Measurements from ENCODE around the gene OGFOD3. TPM values are rescaled to one million over a fixed set of nuclear protein-coding genes. Genes with fewer than 3 reads are reported as not detected.

The OGFOD3 gene
- total RNA-seq, 1 donor from 2014 or later, result 18.4 TPM

DNA sequence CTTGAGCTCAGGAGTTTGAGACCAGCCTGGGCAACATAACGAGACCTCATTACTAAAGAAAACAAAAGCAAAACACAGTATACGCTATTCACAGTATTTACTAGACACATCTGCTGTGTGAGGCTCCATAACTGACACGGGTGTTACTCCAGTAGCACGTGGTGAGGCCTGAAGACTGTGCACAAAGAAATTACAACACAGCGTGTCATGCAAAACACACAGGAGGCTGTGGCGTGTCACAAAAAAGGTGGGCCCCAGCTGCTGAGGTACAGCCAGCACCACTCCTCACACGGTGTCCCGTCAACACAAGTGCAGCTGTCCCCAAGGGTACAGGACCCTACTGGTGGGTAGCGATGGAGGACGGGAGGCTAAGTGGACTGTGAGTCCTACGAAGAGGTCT lies 29.5 kb upstream of the OGFOD3 start:
- ATAC-seq, result no peak
- DNase-seq (ENCODE audit: low spot score), result no peak

- no peak for ATAC-seq
- no peak for DNase-seq (ENCODE audit: low spot score)
Measured at GRCh38 chr17:82446649-82447048, 28.3 kb upstream of the OGFOD3 start.

GRCh38 chr17:82446124-82446523 lies 27.7 kb upstream of the OGFOD3 start:
- no peak for DNase-seq (ENCODE audit: low spot score)
- ATAC-seq, result no peak

DNA sequence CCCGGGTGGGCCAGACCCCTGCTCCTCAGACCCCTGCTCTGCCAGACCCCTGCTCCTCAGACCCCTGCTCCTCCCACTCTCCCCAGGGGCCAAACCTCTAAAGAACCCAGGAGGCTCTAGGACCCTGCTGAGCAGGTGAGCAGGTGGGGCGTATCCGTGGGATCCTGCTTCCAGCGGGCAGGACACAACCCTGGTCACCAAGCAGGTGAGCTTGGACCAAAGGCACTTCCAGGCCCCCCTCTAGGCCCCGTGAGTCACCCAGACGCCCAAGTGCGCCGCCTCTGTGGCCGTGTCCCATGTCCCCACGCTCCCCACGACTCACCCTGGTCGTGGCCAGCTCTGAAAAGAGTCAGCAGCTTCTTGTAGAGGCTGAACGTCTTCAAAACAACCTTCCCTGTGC lies 27.2 kb upstream of the OGFOD3 start:
- DNase-seq (ENCODE audit: low spot score), result no peak
- ATAC-seq, result no peak

DNA sequence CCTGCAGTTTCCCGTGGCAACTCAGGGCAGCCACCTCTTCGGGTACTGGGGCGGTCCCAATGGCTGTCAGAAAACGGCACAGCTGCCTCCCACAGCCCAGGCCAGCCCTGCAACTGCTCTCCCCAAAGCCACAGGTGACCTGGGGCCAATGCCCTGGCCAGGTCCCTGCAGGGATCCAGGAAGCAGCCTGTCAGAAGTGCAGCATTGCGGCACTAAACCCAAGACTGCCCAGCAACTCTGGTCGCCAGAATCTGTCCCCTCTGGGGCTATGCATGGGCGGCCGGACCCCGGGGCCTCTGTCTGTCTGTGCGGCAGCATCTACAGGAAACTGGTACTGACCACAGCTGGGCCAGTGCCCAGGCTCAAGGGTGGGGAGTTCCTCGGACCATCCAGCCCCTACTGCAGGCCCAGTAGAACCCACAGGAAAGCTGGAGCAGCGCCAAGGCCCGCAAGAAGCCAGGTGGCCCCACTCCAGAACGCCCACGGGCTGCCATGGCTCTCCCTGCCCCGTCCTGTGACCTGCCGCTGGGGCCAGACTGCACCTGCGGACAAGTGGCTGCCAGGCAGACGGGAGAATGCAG lies 26.6 kb upstream of the OGFOD3 start:
- ATAC-seq, result peak; percentile 66
- DNase-seq (ENCODE audit: low spot score), result peak; percentile 76

GRCh38 chr17:82444284-82444893 lies 26.0 kb upstream of the OGFOD3 start:
- peak; percentile 69 for DNase-seq (ENCODE audit: low spot score)
- ATAC-seq, result peak; percentile 71

DNA sequence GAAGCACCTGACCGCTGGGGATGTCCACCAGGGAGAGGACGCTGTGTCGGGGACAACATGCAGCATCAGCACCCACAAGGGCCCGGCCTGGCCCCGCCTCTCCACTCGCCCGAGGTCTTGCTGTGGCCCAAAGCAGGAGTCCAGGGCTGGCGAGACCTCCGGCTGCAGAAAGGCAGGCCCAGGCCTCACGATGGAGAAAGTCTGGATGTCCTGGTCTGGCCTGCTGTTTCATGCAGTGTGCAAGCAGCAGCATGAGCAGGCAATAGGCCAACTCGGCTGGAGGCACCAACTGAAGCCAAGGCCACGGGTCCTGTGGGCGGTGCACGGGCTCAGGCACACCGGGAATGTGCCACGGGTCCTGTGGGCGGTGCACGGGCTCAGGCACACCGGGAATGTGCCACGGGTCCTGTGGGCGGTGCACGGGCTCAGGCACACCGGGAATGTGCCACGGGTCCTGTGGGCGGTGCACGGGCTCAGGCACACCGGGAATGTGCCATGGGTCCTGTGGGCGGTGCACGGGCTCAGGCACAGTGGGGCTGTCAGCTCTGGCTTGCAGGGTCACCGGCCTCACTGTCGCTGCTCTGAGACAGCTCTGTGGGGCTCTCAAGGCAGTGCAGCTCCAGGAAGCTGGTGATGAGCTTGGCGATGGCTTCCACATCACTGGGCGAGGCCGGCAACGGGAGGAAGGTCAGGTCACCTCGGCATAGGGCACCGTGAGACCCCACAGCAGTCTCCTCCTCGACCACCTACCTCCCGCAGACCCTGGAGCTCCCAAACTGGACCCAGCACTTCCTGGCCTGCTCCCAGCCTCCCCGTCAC lies 25.3 kb upstream of the OGFOD3 start:
- ATAC-seq, result peak; percentile 62
- DNase-seq (ENCODE audit: low spot score), result peak; percentile 95

DNA sequence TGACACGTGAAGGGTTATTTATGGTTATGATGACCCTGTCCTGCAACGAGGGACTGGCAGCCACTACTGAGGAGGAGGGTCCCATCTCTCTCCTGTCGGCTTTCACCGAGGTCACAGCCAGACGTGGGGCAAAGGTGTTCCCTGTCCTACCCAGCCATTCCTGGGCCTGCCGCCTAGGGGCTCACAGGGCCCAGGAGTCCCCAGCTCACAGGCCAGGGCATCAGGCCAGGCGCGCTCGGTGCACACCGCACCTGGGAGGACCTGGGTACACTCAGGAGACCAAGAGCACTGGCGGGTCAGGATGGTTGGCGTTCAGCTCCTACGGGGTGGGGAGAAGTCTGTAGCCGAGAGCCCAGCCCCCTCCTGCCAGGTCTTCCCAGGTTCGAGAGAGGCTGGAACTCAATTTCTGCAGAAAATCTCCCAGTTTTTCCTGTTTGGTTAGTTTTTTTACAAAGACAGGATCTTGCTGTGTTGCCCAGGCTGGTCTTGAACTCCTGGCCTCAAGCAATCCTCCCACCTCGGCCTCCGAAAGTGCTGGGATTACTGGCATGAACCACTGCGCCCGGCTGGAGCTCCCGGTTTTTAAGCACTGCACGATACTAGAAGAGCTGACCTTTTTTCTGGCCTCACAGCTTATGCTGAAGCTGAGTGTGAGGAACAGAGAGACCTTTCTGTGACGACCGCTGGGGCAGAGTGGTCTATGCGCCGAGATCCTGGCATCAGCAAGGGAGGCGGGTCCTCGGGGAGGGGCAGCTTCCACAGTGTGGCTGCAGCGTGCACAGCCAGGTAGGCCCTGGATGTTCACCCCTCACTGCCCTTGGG lies 24.5 kb upstream of the OGFOD3 start:
- ATAC-seq (no peak), DNase-seq (ENCODE audit: low spot score) (no peak)

DNA sequence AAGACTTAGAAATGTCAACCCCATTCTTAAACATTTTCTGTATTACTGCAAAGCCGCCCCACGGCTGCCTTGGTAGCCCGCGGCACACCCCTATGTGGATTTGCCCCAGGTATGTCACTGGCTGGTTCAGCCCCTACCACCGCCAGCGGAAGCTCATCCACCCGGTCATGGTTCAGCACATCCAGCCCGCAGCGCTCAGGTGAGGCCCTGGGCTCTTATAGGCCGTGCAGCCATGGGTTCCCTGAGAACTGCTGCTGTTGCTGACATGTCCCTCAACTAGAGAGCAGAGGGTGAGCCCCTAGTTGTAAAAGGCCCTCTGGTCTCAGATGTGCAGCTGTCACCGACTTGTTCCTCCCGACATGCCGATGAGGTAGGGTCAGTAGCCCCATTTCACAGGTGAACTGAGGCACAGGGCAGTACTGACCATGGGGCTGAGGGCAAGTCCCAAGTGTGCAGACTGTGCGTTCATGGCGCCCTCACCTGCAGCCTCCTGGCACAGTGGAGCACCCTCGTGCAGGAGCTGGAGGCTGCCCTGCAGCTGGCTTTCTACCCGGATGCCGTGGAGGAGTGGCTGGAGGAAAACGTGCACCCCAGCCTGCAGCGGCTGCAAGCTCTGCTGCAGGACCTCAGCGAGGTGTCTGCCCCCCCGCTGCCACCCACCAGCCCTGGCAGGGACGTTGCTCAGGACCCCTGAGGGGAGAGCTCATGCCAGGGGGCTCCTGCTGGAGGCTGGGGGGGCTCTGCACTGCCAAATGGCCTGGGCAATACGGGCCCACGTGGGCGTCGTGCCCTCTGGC lies 23.5 kb upstream of the OGFOD3 start:
- ATAC-seq (no peak), DNase-seq (ENCODE audit: low spot score) (no peak)

GRCh38 chr17:82440991-82441627 lies 22.7 kb upstream of the OGFOD3 start:
- no peak for DNase-seq (ENCODE audit: low spot score)
- no peak for ATAC-seq

DNA sequence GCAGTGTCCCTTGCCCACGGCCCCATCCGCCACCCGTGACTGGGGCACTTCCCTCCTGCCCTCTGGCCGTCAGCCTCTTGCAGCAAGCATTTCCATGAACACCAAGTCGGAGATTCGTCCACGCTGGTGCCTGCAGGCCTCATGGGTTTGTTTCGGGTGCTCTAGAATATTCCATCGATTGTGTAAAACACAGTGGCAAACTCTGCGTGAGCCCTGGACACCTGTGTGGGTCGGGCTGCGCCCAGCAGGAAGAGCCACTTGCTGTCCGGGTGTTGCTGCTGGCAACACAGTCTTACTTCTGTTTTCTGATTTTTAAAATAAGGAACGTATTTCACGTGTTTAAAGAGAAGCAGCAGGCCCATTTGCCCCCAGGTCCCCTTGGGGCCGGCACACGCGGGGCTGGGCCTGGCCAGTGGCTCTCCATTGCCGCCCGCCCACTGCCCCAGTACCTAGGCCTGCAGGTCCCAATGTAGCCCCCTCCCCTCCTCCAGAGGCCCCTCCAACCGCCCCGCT lies 22.1 kb upstream of the OGFOD3 start:
- ATAC-seq (no peak), DNase-seq (ENCODE audit: low spot score) (no peak)

DNA sequence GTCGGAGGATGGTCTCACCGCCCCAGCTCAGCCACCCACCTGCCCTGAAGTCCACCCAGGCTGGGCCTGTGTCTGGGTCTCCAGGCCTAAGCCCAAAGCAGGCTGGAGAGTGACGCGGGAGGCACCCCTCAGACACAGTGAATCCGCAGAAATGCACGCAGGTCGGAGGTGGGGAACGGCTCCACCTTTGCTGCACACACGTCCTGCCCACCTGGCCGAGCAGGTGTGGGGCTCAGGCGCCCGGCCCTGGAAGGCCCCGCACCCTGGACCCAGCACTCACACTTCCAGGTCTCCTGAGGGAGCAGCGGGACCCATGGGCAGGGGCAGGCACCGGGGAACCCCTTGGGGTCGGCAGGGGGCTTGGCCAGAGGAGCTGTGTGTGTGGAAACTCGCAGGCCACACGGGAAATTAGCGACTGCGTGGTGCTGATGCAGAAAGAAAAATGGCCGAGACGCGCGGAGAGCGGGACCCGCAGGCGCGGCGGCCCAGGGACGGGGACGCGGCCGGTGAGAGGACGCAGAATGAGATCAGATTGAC lies 21.5 kb upstream of the OGFOD3 start:
- no peak for DNase-seq (ENCODE audit: low spot score)
- no peak for ATAC-seq

DNA sequence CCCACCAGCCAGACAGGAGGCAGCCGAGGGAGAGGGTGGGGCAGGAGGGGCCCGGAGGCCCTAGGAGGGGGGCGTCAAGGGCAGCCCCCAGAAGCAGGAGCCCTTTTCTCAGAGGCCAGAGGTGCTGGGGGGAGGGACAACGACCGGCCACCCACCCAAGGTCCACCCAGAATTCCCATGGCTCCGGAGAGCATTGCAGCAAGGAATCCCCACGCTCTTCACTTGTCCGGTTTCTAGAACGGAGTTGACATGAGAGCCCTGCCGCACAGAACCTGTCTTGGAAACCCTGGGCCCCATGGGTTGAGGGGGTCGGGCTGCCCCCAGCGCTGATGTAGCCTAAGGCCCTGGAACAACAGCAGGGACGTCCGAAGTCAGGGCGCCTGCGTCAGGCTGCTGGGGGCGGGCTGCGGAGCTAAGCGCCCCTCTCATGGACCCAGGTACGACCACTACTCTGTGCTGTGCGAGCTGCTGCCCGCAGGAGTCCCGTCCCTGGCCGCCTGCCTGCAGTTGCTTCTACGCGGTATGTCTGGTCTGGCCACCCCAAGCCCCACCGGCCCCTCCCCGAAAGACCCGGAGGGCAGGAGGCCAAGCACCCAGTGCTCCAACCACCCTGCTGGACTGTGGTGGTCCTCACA lies 20.9 kb upstream of the OGFOD3 start:
- ATAC-seq, result no peak
- DNase-seq (ENCODE audit: low spot score), result no peak

GRCh38 chr17:82438401-82439193 lies 20.2 kb upstream of the OGFOD3 start:
- no peak for ATAC-seq
- DNase-seq (ENCODE audit: low spot score), result no peak

DNA sequence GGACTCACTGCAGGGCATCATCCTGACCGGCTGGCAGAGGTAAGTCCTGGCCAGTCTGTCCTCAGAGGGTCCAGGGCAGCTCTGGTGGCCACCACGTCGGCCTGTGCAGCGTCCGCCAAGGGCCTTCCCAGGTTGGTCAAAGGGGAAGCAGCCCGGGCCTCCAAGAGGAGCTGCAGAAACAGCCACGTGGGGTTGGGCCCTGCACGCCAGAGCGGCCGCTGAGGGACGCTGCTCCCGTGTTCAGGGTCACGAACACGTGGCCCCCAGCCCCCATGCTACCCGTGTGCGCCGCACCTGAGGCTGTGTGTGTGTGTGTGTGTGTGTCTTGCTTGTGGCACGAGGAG lies 18.9 kb upstream of the OGFOD3 start:
- ATAC-seq (no peak), DNase-seq (ENCODE audit: low spot score) (no peak)

DNA sequence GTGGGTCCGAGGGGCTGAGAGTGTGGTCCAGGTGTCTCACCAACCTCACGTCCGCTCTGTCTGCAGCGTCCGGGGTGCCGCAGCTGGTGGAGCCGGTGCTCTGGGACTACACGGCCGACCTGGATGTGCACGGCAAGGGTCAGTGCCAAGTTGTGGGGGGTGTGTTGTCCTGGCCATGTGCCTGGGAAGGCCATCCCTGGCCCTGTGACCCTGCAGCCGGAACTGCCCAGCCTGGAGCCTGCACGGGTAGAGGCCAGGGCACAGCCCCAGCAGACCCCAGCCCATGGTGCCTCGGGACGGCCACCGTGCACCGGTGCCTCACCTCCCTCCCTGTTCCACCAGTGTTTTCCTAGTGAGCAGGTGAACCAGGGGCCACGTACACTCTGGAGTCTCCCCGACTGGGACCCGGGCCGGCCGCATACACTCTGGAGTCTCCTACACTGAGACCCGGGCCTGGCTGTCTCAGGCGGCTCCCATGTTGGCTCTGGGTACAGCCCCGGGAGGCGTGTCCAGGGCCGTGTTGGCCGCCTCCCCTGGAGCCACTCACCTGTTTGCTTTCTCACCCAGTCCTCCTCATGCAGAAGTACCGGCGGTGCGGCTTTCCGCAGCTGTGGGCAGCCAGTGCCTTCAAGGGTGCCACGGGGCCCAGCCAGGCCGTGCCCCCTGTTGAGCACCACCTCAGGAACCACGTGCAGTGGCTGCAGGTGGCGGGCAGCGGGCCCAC lies 18.4 kb upstream of the OGFOD3 start:
- DNase-seq (ENCODE audit: low spot score) (peak; percentile 82), ATAC-seq (peak; percentile 84)

All from left lobe of liver (tissue), 2 donors.